ENCODE measurements around the gene IFT43.

DNA sequence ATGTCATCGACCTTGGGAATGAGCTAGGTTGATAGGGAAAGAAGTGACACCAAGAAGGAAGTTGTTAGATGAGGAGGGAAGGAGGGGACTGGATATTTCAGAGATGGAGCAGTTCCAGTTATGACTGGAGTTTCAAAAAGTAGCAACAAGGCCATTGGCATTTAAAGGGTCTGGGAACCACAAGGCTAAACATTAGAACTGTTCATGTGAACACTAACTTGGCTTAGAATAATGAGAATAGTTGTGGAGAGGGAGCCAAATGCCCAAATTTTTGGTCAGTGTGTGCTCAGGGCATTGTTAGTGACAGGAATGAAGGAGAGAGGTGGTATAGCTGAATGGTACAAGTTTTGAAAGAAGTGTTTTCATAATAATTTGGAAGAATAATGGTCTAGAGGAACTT is 16.8 kb downstream of the IFT43 start:
- TF ChIP-seq, protein P1, sequence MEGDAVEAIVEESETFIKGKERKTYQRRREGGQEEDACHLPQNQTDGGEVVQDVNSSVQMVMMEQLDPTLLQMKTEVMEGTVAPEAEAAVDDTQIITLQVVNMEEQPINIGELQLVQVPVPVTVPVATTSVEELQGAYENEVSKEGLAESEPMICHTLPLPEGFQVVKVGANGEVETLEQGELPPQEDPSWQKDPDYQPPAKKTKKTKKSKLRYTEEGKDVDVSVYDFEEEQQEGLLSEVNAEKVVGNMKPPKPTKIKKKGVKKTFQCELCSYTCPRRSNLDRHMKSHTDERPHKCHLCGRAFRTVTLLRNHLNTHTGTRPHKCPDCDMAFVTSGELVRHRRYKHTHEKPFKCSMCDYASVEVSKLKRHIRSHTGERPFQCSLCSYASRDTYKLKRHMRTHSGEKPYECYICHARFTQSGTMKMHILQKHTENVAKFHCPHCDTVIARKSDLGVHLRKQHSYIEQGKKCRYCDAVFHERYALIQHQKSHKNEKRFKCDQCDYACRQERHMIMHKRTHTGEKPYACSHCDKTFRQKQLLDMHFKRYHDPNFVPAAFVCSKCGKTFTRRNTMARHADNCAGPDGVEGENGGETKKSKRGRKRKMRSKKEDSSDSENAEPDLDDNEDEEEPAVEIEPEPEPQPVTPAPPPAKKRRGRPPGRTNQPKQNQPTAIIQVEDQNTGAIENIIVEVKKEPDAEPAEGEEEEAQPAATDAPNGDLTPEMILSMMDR (IDR thresholded peaks at IDR 0.05 in 4 of 5, conservative IDR thresholded peaks at IDR 0.05 in 1 of 5) = no peak
- no peak for TF ChIP-seq POLR2A (IDR thresholded peaks at IDR 0.05)

All from gastrocnemius medialis (tissue), 4 donors.